DMS53 treated with DMSO at 0.1 percent for 48 hours (cell line): Measurements from ENCODE around the gene DBF4B.
"Not testable (repeated sequence)": the region's sequence is repeated elsewhere in the genome, so short reads cannot be mapped to it uniquely, and the experiment has no call there.

Source experiments
- DNase-seq: peaks from one replicate; lab custom pipeline; 2025; ENCODE audit not compliant: unreplicated experiment; lab: John Stamatoyannopoulos, UW

The DBF4B gene

DNA sequence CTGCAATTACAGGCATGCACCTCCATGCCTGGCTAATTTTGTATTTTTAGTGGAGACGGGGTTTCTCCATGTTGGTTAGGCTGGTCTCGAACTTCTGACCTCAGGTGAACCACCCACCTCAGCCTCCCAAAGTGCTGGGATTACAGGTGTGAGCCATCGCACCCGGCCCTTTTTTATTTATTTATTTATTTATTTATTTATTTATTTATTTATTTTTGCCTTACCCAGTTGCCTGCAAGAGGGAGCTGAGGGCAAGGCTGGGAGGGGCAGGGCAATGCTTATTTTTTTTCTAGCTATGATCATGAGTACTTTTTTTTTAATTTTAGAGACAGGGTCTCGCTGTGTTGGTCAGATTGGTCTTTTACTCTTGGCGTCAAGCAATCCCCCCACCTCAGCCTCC is 17.7 kb downstream of the DBF4B start:
- not testable (repeated sequence) for DNase-seq

DNA sequence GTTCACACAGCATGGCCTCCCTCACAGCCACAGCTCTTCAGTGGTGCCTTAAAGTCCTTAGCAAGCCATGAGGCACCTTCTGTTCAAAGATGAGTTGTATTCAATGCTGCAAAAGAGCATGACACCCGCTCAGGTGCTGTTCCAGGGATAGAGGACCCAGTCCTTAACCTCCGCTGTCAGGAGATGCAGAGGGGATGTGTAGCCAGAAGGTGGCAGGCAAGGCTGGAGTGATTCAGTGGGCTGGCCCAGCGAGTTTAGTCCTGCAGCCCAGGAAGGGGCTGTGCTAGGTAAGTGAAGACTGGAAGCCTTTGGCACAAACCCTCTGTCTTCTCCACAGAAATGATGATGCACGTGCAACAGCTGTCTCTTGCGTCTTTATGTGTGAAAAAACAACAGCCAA is 25.3 kb downstream of the DBF4B start:
- no peak for DNase-seq

DNA sequence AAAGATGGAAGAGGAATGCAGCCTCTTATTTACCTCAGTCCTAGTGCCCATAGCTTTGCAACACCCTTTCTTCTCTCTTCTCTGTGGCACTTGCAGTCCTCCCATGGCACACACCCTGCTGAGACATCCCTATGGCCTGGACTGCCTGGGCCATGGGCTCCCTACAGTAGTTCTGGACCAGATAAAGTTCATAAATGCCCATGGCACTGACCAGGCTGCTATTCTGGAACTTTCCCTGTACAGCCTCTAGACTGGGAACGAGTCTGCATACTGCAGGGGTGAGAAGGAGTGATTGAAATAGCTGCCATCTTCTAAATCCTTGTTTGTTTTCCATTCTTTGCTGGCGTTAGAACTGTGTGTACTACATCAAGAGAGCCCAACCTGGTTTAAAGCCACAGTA is 25.8 kb downstream of the DBF4B start:
- DNase-seq: no peak

DNA sequence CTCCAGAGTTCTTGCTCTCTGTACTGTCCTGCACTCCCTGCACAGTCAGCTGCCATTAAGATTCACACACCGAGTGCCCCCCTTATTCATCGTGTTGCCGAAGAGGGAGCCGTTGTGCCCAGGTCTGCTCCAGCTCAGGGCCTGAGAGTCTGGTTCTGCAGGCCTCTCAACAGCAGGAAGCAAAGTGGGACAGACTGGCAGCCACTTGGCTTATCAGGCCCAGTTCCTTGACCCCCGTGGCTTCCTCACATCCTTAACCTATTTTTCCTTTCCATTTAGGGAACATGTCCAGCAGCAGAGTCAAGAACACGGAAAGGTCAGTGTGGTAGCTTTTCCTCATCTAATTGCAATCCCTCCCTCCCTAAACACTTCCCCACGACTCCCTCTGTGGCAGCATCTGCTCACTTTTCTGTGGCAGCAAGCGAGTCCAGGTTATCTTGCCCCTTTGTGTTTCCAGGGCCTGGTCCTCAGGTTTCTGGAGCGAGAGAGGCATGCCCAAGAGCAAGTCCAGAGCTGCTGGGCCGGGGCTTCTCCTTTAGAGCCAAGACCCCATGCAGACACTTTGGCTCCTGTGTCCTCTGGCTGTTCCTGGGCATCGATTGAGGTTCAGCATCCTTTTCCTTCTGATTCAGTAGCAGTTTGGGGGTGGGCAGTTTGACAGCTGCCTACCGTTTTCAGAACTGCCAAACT is 28.2 kb downstream of the DBF4B start:
- no peak for DNase-seq

DNA sequence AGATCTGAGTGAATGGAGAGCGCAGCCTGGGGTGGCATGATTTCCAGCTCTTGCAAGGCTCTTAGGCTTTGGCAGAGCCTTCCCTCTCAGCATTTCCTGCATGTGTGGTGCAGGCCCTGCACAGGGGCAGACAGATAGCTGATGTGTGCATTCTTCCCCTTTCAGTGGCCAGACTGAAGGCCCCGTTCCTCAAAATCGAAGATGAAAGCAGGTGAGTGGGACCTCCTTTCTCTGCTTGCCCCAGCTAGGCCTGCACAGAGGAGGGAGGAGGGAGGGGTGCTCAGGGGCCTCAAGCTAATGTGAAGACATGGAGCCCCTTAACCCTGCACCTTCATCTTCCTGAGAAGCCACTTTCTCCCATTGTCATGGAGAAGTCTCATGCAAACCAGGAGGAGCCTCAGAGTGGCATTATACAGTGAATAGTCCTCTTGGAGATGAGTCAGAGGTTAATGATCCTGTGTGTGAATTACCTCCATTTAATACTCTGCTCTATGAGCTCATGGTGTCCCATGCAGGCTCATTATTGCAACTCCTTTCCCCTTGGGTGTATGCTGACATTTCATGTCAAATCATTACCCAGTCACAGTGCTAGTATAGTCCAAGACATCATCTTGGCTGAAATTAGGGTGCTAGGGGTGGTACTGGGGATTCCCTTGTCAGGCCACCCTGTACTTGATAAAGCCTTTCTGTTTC is 29.9 kb downstream of the DBF4B start:
- DNase-seq: no peak

DNA sequence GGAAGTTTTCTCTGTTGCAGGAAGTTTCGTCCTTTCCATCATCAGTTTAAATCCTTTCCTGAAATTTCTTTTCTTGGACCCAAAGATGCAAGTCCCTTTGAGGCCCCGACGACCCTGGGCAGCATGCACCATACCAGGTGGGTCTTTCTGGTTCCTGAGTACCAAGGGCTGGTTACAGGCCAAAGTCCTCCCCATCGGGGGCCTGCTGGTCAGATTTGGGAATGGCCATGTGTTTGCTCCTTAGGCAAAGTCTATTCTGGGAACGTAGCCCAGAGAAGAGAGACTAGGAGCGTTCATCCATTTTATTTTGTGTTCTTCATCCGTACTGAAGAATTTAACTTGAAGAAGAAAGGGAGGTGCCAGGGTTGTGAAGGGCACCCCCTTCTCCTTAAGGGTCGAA is 32.9 kb downstream of the DBF4B start:
- no peak for DNase-seq

DNA sequence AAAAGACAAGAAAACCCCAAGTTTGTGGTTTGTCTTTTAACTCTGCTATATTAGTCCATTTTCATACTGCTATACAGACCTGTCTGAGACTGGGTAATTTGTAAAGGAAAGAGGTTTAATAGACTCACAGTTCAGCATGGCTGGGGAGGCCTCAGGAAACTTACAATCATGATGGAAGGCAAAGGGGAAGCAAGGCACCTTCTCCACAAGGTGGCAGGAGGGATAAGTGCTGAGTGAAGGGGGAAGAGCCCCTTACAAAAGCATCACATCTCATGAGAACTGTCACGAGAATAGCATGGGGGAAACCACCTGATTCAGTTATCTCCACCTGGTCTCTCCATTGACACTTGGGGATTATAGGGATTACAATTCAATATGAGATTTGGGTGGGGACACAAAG is 36.8 kb downstream of the DBF4B start:
- DNase-seq: no peak

DNA sequence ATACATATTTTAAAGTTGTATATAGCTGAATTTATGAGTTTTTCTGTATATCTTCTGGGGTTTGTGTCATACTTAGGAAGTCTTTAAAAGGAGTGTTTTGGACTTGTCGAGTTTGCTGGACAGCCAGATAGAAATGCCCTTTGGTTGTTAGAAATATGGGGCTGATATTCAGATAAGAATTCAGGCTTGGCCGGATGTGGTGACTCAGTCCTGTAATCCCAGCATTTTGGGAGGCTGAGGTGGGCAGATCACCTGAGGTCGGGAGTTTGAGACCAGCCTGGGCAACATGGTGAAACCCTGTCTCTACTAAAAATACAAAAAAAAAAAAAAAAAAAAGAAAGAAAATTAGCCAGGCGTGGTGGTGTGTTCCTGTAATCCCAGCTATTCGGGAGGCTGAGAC is 37.3 kb downstream of the DBF4B start:
- DNase-seq: not testable (repeated sequence)

DNA sequence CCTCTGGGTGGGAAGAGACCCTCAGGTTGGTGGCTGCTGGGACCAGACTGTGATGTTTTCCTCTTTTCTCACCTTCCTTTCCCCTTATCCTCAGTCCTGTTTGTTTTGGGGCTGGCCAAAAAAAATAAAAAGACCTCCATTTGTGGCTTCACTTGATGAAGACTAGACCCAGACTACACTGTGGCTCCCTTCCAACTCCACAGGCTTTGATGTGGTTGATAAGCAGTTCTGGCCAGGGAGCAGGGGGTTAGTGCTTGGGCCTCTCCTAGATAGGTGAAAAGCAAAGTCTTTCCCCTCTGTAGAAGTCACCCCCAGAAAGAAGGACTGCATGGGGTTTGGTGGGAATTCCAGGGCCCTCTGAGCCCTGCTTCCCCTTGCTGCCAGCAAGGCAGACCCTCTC is 39.1 kb downstream of the DBF4B start:
- DNase-seq: no peak

DNA sequence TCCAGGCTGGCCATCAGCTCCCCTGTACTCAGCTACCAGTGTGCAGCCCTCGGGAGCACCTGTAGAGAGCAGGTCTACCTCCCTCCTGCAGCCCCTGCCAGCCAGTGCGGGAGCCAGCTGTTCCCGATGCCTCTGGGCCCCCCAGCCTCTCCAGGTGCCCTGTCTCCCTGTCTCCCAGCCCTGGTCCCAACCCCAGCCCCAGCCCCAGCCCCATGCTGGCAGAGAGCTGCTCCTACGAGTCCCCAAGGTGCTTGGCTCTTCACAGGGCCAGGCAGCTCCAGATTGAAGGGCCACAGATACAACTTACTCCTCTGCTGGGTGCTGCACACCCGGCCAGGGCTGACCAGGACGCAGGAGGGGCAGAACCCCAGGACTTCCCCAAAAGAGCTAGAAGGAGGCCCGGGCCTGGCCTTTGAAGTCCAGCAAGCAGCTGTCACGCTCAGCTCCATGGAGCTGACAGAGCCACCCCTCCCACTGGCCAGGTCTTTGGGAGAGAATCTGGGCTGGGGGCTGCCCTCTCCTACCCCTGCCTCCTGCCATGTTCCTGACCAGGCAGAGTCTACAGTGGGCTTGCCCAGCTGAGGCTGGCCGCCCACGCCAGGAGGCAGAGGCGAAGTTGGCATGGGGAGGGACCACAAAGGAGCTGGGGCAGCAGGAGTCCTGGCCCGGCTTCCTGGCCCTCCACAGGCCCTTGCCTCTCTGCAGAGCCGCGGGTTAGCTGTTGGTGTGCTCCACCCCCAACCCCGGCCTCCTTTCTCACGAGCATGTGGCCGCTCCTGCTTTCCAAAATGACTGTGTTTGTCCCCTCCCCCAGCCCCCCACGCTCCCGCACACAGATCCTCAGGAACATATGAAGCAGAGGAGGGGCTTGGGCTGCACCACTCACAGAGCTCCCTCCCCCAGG is 40.9 kb downstream of the DBF4B start:
- no peak for DNase-seq

DNA sequence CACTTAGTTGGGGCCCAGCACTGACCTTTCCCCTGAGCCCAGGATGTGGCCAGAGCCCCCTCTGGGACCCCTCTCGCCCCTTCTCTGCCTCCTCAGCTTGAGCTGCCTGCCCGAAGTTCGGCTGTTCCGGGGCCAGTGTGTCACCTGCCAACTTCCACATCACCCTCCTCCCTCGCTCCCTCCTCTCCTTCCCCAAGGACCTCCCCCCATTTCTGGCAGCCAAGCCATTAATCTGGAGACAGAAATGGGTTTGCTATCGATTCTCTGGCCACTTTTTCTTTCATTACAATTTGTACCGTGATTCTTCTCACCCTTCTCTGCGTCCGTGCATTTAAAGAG is 41.5 kb downstream of the DBF4B start:
- DNase-seq: no peak

DNA sequence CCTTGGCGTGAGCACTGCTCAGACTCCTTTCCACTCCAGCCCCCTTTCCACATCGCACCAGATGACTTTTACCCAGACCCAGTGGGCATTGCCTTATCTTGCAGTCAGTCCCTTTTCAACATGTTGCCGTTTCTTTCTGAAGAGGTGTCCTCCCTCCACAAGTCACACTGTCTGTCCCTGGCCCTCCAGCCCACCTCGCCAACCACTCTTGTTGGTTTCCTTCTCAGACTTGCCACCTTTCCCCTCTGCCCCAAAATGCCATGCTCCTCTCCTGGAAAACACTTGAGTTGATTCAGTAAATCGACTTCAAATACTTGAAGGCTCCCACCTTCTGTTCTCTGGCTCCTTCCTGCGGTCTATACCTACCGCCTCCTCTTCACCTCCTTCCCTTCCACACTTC is 42.9 kb downstream of the DBF4B start:
- no peak for DNase-seq

DNA sequence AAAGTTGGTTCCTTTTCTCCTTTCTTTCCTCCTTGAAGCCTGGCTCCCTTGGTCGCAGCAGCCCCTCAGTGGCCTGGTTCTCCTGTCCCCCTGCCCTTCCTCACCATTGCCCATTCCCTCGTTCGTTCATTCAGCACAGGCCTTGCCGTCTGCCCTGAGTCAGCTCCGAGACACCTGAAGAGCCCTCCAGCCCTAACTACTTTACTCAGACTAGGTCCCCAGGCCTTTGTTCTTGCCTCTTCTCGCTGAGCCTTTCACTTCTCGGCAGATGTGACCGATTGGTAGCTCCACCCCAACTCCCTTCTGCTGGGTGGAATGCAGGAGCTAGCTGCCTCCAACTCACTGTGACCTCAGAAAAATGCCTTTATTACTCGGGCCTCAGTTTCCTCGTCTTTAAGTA is 43.3 kb downstream of the DBF4B start:
- no peak for DNase-seq

DNA sequence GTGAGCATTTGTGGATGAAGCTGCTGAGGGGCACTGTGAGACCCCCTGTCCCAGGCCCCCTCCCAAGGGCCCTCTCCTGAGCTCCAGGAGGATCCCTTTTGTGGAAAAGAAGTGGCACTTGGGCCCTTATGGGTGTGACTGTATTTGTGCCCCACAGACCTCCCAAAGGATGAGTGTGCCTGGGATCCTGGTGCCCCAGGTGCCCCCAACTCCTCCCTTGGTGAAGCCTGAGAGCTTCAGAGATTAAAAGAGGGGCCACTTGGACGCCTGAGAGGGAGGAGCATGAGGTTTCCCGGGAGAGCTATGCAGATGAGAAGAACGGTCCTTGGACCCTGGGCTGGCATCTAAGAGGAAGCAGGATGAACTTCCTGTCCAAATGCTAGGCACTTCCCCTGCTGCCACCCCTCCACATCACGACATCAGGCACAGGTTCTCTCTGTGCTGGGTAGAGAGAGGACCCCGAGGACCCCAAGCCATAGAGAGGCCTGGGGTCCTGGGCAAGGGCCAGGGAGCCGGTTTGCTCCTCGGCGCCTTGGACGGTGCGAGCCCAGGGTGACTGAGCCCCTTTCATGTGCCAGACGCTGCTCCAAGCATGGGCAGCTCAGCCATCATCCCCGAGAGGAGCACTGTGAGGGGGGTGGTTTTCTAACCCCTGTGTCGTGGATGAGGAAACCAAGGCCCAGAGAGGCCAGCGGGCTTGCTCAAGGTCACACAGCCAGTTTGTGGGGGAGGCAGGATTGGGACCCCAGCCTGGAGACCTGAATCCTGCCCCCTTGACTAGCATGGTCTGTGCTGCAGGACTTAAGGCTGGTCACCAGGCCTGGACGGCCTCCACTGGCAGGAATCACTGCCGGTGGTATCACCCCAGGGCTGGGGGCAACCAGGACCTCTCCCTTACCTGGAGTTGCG is 44.7 kb downstream of the DBF4B start:
- DNase-seq: no peak

DNA sequence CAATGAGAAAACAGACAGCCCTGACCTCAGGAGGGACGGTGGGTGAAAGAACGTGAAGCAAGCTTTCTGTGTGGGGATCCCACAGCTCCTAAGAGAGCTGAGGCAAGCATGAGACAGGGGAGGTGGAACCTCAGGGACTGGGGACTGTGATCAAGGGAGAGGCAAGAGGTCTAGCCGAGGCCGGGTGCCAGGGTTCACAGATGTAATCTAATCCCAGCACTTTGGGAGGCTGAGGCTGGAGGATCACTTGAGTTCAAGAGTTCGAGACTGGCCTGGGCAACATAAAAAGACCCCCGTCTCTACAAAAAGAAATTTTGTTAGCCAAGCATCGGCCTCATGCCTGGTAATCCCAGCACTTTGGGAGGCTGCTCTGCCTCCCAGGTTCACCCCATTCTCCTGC is 45.8 kb downstream of the DBF4B start:
- no peak for DNase-seq

DNA sequence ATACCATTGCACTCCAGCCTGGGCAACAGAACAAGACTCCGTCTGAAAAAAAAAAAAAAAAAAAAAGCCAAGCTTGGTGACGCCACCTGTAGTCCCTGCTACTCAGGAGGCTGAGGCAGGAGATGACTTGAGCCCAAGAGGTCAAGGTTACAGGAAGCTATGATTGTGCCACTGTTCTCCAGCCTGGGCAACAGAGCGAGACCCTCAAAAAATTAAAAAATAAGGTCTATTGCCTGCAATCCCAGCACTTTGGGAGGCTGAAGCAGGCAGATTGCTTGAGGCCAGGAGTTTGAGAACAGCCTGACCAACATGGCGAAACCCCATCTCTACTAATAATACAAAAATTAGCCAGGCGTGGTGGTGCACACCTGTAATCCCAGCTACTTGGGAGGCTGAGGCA is 46.7 kb downstream of the DBF4B start:
- DNase-seq: not testable (repeated sequence)

DNA sequence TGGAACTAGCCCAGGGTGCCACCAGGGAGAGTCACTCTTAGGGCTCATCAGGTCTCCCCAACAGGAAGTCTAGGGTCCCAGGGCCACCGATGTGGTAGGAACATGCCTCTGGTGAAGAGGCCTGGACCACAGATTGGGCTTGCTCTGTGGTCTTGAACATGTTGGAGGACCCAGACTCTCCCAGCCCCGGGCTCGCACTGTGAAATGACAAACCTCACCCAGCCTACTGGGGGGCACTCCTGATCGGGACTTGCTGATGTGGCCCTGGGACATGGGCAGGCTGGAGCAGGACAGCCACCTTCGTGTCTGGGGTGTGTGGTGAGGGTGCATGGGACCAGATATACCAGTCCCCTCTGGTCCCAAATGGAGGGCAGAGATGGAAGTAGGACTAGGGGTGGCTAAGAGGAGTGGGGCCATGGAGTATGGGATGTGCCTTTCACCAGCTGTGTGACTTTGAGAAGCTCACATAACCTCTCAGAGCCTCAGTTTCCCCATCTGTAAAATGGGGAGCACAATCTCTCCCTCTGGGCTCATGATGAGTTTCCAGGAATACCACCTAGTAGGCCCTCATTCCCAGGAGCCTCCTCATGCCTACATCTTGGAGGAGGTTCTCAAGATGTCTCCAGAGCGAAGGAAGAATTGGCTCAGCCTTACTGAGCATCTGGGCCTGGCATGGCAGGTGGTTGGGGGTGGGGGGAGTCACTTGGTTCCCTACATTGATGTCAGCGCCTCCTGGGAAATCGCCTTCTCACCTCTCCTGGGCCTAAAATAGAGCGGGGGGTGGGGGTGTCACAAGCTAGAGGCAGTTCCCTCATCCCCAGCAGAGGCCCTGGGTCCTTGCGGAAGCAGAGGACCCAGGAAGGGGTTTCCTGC is 48.8 kb downstream of the DBF4B start:
- DNase-seq: no peak

DNA sequence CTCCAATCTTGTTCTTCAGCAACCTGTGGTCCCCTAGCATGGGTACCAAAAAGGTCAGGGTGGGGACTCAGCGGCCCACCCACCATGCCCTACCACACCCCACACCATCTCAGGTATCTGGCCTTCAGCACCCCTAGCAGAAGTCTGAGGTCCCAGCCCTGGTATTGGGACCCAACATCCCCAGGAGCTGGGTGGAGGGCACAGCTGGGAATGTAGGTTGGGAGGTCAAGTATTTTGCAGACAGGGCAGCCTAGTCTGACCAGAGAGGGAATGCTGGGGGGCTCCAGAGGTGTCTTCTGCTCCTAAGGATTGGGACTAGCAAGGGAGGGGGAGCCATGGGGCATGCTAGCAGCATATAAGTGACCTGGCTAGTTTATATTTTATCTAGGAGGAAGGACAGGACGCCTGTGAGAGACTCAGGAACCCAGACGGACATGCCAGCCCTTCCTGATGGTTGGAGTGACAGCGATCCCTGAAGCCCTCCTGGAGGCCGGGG is 49.5 kb downstream of the DBF4B start:
- no peak for DNase-seq

DNA sequence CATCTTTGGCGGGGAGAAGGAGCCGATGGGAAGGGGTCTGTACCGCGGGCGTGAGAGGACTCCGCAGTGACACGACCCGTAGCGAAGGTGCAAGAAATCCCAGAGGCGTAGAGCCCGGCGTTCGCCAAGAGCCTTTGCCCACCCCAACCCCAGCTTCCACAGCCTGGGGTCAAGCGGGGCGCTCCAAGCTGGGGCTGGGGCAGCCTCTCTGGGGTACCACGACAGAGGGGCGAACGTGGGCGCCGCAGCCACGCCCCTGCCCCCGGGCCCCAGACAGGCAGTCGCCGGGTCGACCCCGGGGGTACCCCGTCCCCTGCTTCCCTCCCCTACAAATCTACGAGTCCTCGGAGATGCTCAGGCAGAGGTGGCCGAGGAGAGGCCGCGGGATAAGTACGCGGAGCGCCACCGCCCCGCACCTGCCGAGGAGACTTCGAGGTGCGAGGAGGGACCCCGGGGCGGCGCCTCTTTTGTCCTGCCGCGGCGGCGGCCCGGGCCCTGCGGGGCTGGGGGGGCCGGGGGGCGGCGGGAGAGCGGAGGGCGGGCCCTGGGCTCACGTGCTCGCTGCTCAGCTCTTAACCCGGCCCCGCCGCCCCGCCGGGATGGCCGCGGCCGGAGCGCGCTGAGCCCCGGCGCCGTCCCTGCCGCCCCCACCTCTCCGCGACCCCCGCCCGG is 50.1 kb downstream of the DBF4B start, which contains the start of gene ADAM11:
Gene ADAM11, plus strand, starts transcription at position 575 of the 672 bp plus-strand sequence. CDS start 212 bp downstream, outside the sequence.
- DNase-seq: no peak
